Mucosa of rectum (tissue), 2 donors: ENCODE results near the gene SH3RF3.
A peak's percentile ranks its signal among the peaks of the same experiment; 100 is the strongest.

Experiments used
- H3K27ac ChIP-seq, 2 donors: one replicate each; pipeline ENCODE4 v1.7.0; 2013; ENCODE audit warnings: inconsistent platforms in 2 of 2, low read depth in 2 of 2, low read length in 2 of 2
- H3K27me3 ChIP-seq, 2 donors: one replicate each; pipeline ENCODE4 v1.7.0; 2013; ENCODE audit warnings: low read length in 2 of 2; ENCODE audit not compliant: control insufficient read depth in 2 of 2, insufficient read depth in 2 of 2
- H3K36me3 ChIP-seq, 2 donors: one replicate each; pipeline ENCODE4 v1.7.0; 2013; ENCODE audit warnings: low read length in 2 of 2; ENCODE audit not compliant: control insufficient read depth in 2 of 2, insufficient read depth in 2 of 2
- H3K4me1 ChIP-seq, 2 donors: one replicate each; pipeline ENCODE4 v1.7.0; 2013; ENCODE audit warnings: low read length in 2 of 2, mild to moderate bottlenecking in 1 of 2; ENCODE audit not compliant: control insufficient read depth in 2 of 2, insufficient read depth in 2 of 2
- H3K4me3 ChIP-seq, 2 donors: one replicate each; pipeline ENCODE4 v1.7.0; 2013; ENCODE audit warnings: low read length in 2 of 2
- H3K9ac ChIP-seq, 2 donors: one replicate each; pipeline ENCODE4 v1.7.0; 2013; ENCODE audit warnings: low read length in 2 of 2, low read depth in 1 of 2, mild to moderate bottlenecking in 1 of 2
- H3K9me3 ChIP-seq, 2 donors: one replicate each; pipeline ENCODE4 v1.7.0; 2013; ENCODE audit warnings: low read length in 2 of 2; ENCODE audit not compliant: control insufficient read depth in 2 of 2
- donor health status: healthy.
- donor health status: Normal muscosa, but diverticular disease.

Gene SH3RF3

GRCh38 chr2:109335631-109336176 lies 206.7 kb downstream of the SH3RF3 start:
- Histone ChIP-seq H3K27ac (no peak overlapping the region), H3K36me3 (no peaks in the 10 kb centered on the region), H3K27me3 (peaks cover 0 to 4% of the 10 kb centered on the region in 2 donors), H3K4me1 (peaks cover 6 to 11% of the 10 kb centered on the region in 2 donors), H3K9me3 (no peaks in the 10 kb centered on the region), H3K9ac (peak overlapping the region in 1 of 2 donors; percentile 2), H3K4me3 (no peak overlapping the region)

DNA sequence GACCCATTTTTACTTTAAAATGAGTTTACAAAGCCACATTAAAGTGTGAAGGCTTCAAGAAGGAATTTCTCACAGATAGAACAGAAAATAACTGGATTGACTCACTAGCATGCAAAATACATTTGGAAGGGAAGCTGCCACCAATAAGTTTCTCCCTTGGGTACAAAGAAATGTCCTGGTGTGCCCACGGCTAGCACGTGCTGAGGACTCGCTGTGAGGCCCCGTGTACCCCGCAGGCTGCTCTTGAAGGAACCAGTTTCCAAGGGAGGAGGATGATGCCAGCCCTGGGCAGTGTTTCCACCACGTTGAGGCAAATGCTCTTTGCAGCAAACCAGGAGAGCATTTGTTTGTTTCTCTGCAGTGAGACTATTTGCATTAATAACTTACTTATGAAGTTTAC lies 207.3 kb downstream of the SH3RF3 start:
- Histone ChIP-seq H3K9me3 (no peaks in the 10 kb centered on the region), H3K27ac (no peak overlapping the region), H3K36me3 (no peaks in the 10 kb centered on the region), H3K27me3 (peaks cover 0 to 4% of the 10 kb centered on the region in 2 donors), H3K9ac (no peak overlapping the region), H3K4me3 (no peak overlapping the region), H3K4me1 (peaks cover 6 to 11% of the 10 kb centered on the region in 2 donors)

GRCh38 chr2:109337221-109337620 lies 208.2 kb downstream of the SH3RF3 start:
- H3K36me3 ChIP-seq = no peaks in the 10 kb centered on the region
- no peak overlapping the region for H3K9ac ChIP-seq
- no peak overlapping the region for H3K4me3 ChIP-seq
- no peak overlapping the region for H3K27ac ChIP-seq
- peaks cover 3 to 5% of the 10 kb centered on the region in 2 donors for H3K4me1 ChIP-seq
- H3K9me3 ChIP-seq = no peaks in the 10 kb centered on the region
- H3K27me3 ChIP-seq = peaks cover 0 to 4% of the 10 kb centered on the region in 2 donors

GRCh38 chr2:109339519-109339966 lies 210.5 kb downstream of the SH3RF3 start:
- no peaks in the 10 kb centered on the region for H3K4me1 ChIP-seq
- no peaks in the 10 kb centered on the region for H3K9me3 ChIP-seq
- no peak overlapping the region for H3K27ac ChIP-seq
- no peak overlapping the region for H3K4me3 ChIP-seq
- no peaks in the 10 kb centered on the region for H3K27me3 ChIP-seq
- no peaks in the 10 kb centered on the region for H3K36me3 ChIP-seq
- H3K9ac ChIP-seq = no peak overlapping the region

DNA sequence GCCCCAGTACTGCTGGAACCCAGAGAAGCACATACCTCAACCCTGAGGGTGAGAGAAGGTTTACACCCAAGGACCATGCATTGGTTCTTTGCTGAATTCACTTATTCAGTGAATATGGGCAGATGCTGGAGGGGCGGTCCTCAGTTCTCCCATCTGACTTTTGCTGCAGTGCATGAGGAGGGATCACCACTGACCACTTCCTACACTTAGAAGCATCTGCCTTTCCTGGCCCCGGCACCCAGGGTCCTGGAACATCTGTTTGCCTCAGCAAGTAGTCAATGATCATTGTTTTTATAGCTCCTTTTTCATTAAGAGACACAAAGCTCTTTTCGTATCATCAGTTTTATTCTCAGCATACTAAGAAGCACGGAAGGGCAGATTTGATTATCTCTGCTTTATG lies 211.4 kb downstream of the SH3RF3 start:
- Histone ChIP-seq H3K27me3 (no peaks in the 10 kb centered on the region), H3K36me3 (no peaks in the 10 kb centered on the region), H3K9ac (no peak overlapping the region), H3K9me3 (no peaks in the 10 kb centered on the region), H3K4me1 (no peaks in the 10 kb centered on the region), H3K4me3 (no peak overlapping the region), H3K27ac (no peak overlapping the region)

DNA sequence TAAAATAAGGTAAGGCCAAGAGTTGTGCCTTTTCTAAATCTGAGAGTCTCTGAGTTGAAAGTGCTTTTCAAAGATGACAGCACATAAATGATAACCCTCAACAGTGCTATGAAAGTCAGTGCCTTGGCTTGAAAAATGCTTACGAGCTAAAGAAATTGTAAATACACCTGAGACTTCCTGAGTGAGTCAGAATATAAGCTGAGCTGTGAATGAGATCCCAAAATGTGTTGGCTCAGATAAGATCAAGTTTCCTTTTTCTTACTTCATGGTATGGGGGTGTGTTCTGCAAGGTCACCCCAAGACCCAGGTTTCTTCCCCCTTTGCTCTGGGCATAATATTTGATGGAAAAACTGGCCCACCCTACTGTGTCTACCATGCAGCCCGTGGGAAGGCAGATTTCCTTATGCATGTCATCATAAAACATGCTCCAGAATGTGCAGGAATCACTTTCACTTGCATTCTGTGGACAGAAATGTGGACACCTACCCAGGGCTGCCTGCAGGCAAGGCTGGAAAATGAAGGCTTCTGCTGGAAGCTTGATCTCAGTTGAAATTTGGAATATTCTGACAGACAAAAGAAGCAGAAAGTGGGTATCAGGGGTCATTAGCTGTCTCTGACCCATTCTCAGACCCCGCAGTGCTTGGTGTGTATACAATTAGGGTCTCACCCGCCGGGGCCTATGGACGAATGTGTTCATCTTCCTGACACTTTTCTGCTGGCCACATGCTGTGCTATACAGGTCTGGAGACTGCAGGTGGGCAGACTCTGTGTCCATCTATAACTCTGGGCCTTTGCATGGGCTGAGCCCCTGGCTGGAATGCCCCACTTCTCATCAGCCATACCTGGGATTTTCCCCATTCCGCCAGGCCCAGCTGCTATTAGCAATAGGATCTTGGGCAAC lies 212.6 kb downstream of the SH3RF3 start:
- Histone ChIP-seq H3K27ac (no peak overlapping the region), H3K9ac (no peak overlapping the region), H3K4me3 (no peak overlapping the region), H3K4me1 (no peaks in the 10 kb centered on the region), H3K27me3 (no peaks in the 10 kb centered on the region), H3K9me3 (no peaks in the 10 kb centered on the region), H3K36me3 (no peaks in the 10 kb centered on the region)

GRCh38 chr2:109342256-109342850 lies 213.3 kb downstream of the SH3RF3 start:
- H3K27me3 ChIP-seq = no peaks in the 10 kb centered on the region
- H3K27ac ChIP-seq = no peak overlapping the region
- H3K4me1 ChIP-seq = no peaks in the 10 kb centered on the region
- H3K9ac ChIP-seq = no peak overlapping the region
- H3K4me3 ChIP-seq = no peak overlapping the region
- H3K9me3 ChIP-seq = no peaks in the 10 kb centered on the region
- no peaks in the 10 kb centered on the region for H3K36me3 ChIP-seq

- Histone ChIP-seq H3K9ac (no peak overlapping the region), H3K36me3 (no peaks in the 10 kb centered on the region), H3K27me3 (no peaks in the 10 kb centered on the region), H3K9me3 (no peaks in the 10 kb centered on the region), H3K4me1 (no peaks in the 10 kb centered on the region), H3K27ac (no peak overlapping the region), H3K4me3 (no peak overlapping the region)
Measured at GRCh38 chr2:109342930-109343329, 213.9 kb downstream of the SH3RF3 start.

DNA sequence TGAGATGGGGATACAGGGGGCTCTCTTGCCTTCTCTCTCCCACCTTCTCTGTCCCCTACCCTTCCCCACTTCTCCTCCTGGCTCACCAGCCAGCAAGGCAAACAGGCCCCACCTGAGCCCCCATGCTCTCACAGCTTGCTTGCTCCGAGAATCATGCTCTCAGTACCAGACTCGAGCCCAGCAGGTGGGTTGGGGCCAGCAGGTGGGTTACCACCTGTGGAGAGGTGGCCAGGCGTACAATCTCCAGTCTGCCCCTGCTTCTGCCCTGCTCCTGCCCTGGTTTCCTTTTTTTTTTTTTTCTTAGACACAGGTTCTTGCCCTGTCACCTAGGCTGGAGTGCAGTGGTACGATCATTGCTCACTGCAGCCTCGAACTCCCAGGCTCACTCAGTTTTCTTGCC lies 214.5 kb downstream of the SH3RF3 start:
- H3K4me1 ChIP-seq = no peaks in the 10 kb centered on the region
- H3K9me3 ChIP-seq = no peaks in the 10 kb centered on the region
- no peaks in the 10 kb centered on the region for H3K27me3 ChIP-seq

GRCh38 chr2:109344270-109344805 lies 215.3 kb downstream of the SH3RF3 start:
- no peaks in the 10 kb centered on the region for H3K9me3 ChIP-seq
- no peaks in the 10 kb centered on the region for H3K36me3 ChIP-seq
- H3K27me3 ChIP-seq = no peaks in the 10 kb centered on the region
- peaks cover 0 to under 1% of the 10 kb centered on the region in 2 donors for H3K4me1 ChIP-seq
- H3K27ac ChIP-seq = no peak overlapping the region
- H3K9ac ChIP-seq = no peak overlapping the region
- H3K4me3 ChIP-seq = no peak overlapping the region

More for the DNA sequence above, 214.5 kb downstream of the SH3RF3 start:
- no peak overlapping the region for H3K4me3 ChIP-seq
- no peak overlapping the region for H3K27ac ChIP-seq
- no peaks in the 10 kb centered on the region for H3K36me3 ChIP-seq
- H3K9ac ChIP-seq = no peak overlapping the region
